ENCODE measurements around the gene IFITM10. TPM values are rescaled to one million over a fixed set of nuclear protein-coding genes. Genes with fewer than 3 reads are reported as not detected.
"Not testable (repeated sequence)": the region's sequence is repeated elsewhere in the genome, so short reads cannot be mapped to it uniquely, and the experiment has no call there.

IFITM10 gene
- polyA plus RNA-seq, 1 of the 3 experiments (the other 2 are of a cell fraction), result 0.21 TPM

DNA sequence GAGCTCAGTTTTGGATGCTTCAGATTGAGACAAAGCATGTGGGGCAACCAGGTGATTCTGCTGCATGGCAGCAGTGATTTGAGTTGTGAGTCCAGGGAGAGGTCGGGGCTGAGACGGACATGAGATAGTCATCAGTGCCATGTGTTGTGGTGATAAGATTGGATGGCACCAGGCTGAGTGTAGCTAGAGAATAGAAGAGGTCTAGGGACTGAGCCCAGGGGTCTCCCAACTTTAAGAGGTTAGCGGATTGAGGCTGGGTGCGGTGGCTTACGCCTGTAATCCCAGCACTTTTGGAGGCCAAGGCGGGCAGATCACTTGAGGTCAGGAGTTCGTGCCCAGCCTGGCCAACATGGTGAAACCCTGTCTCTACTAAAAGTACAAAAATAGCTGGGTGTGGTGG lies 19.7 kb upstream of the IFITM10 start:
- no peaks in the 10 kb centered on the region for H3K79me2 ChIP-seq (ENCODE audit: insufficient read depth)
- H3K27ac ChIP-seq (ENCODE audit: low read depth in 2 of 2, low read length in 1 of 2), result no peak overlapping the region
- no peaks in the 10 kb centered on the region for H3K9me3 ChIP-seq
- POLR2A ChIA-PET, result no interaction called here
- H3K9me2 ChIP-seq, result no peaks in the 10 kb centered on the region
- no peak for DNase-seq
- no peaks in the 10 kb centered on the region for H3F3A ChIP-seq (replicated peaks; ENCODE audit: insufficient read depth)
- H2AFZ ChIP-seq (ENCODE audit: low read depth), result no peak overlapping the region; the same call in 1 of the 2 replicates
- 81% methylated on average over 4 of the region's 7 CpGs for WGBS (ENCODE audit: low lambda C conversion rate)
- CTCF ChIA-PET, result interaction anchor here (1.0 to 2.2 kb wide), 4 partner anchors 20 to 77 kb away, joined by 3 to 8 read pairs (median 4); no protein-coding TSS in a partner anchor
- TF ChIP-seq, protein P1, sequence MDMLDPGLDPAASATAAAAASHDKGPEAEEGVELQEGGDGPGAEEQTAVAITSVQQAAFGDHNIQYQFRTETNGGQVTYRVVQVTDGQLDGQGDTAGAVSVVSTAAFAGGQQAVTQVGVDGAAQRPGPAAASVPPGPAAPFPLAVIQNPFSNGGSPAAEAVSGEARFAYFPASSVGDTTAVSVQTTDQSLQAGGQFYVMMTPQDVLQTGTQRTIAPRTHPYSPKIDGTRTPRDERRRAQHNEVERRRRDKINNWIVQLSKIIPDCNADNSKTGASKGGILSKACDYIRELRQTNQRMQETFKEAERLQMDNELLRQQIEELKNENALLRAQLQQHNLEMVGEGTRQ (IDR thresholded peaks at IDR 0.05; ENCODE audit: borderline replicate concordance, low read depth, low read length), result no peak
- TF ChIP-seq FOXJ3 (CRISPR knock-in tag; IDR thresholded peaks at IDR 0.05) (no peak), TCF12 (IDR thresholded peaks at IDR 0.05) (no peak), TEAD4 (IDR thresholded peaks at IDR 0.05; ENCODE audit: borderline replicate concordance, insufficient read depth) (no peak), USF1 (IDR thresholded peaks at IDR 0.05; ENCODE audit: borderline replicate concordance, low read depth) (no peak), NFIC (IDR thresholded peaks at IDR 0.05; ENCODE audit: borderline replicate concordance) (no peak), GATA2 (CRISPR knock-in tag; IDR thresholded peaks at IDR 0.05) (no peak), YY1 (IDR thresholded peaks at IDR 0.05; ENCODE audit: low read depth) (no peak), FOSL2 (IDR thresholded peaks at IDR 0.05; ENCODE audit: borderline replicate concordance, low read depth) (no peak), POLR2AphosphoS5 (IDR thresholded peaks at IDR 0.05; ENCODE audit: low read depth, low read length) (no peak), RXRA (IDR thresholded peaks at IDR 0.05; ENCODE audit: borderline replicate concordance, low read depth) (no peak), JUND (IDR thresholded peaks at IDR 0.05) (no peak), RAD21 (IDR thresholded peaks at IDR 0.05; ENCODE audit: low read length) (no peak), MXI1 (IDR thresholded peaks at IDR 0.05; ENCODE audit: low read depth, low read length) (no peak), GABPA (IDR thresholded peaks at IDR 0.05; ENCODE audit: low read depth) (no peak), FOXM1 (IDR thresholded peaks at IDR 0.05; ENCODE audit: low read depth) (no peak), RCOR1 (IDR thresholded peaks at IDR 0.05; ENCODE audit: low read length) (no peak)
- no peak overlapping the region for H3K4me3 ChIP-seq (ENCODE audit: low read depth in 2 of 2, low read length in 1 of 2)
- peaks cover 4 to 12% of the 10 kb centered on the region in 2 experiments; a peak in 2 of 4 replicates for H3K4me1 ChIP-seq (ENCODE audit: control insufficient read depth in 1 of 2, insufficient read depth in 2 of 2, low read depth in 1 of 2, low read length in 1 of 2)
- H3K27me3 ChIP-seq (ENCODE audit: insufficient read depth), result no peaks in the 10 kb centered on the region
- no peak overlapping the region for H3K4me2 ChIP-seq
- no peaks in the 10 kb centered on the region for H4K20me1 ChIP-seq (ENCODE audit: insufficient read depth)
- no peak overlapping the region for H3K9ac ChIP-seq
- H3K36me3 ChIP-seq (replicated peaks in 1 of 2; ENCODE audit: control insufficient read depth in 1 of 2, insufficient read depth in 2 of 2, low read length in 1 of 2), result no peaks in the 10 kb centered on the region

DNA sequence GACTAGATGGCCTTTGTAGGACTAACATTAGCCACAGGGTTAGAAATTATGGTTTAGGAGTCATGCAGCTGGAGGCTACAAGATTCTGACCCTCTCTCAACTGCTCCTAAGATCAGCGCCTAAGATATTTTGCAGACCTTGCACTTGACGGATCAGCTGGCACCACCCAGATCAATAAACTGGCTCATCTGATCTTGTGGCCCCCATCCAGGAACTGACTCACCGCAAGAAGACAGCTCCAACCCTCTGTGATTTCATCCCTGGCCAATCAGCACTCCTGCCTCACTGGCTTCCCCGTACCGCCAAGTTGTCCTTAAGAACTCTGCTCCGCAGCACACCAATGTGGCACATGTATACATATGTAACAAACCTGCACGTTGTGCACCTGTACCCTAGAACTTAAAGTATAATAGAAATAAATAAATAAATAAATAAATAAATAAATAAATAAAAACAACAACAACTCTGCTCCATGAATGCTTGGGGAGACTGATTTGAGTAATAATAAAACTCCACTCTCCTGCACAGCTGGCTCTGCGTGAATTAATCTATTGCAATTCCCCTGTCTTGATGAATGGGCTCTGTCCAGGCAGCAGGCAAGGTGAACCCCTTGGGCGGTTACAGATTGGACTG lies 19.0 kb upstream of the IFITM10 start:
- CTCF ChIA-PET, result interaction anchor here (1.0 to 2.2 kb wide), 4 partner anchors 21 to 76 kb away, joined by 3 to 8 read pairs (median 4); no protein-coding TSS in a partner anchor
- H3F3A ChIP-seq (replicated peaks; ENCODE audit: insufficient read depth); H3K4me3 ChIP-seq (ENCODE audit: low read depth in 2 of 2, low read length in 1 of 2); H2AFZ ChIP-seq (ENCODE audit: low read depth); H3K27ac ChIP-seq (ENCODE audit: low read depth in 2 of 2, low read length in 1 of 2); H3K4me2 ChIP-seq; H3K36me3 ChIP-seq (replicated peaks in 1 of 2; ENCODE audit: control insufficient read depth in 1 of 2, insufficient read depth in 2 of 2, low read length in 1 of 2); H4K20me1 ChIP-seq (ENCODE audit: insufficient read depth); POLR2A ChIA-PET; H3K9ac ChIP-seq; H3K9me2 ChIP-seq; H3K79me2 ChIP-seq (ENCODE audit: insufficient read depth); DNase-seq; H3K27me3 ChIP-seq (ENCODE audit: insufficient read depth); H3K9me3 ChIP-seq: not testable (repeated sequence)
- H3K4me1 ChIP-seq (ENCODE audit: control insufficient read depth in 1 of 2, insufficient read depth in 2 of 2, low read depth in 1 of 2, low read length in 1 of 2), result peaks cover 6 to 14% of the 10 kb centered on the region in 2 experiments; a peak in 3 of 4 replicates
- TF ChIP-seq TCF12 (IDR thresholded peaks at IDR 0.05), result 0 out of 2 replicates have a peak, but pooled peaks have one; percentile 18
- 85% methylated on average over 9 of the region's 9 CpGs for WGBS (ENCODE audit: low lambda C conversion rate)

All from SK-N-SH (cell line).